GM10266 (cell line): ENCODE measurements around the gene MED12.

Experiments
- DNase-seq: peaks from one replicate; pipeline ENCODE4 v3.0.0; 2012; ENCODE audit errors: extremely low spot score
- CTCF ChIP-seq: IDR thresholded peaks from 2 replicates; pipeline ENCODE4 v1.5.1; 2012; ENCODE audit warnings: mild to moderate bottlenecking, low read depth; ENCODE audit not compliant: control insufficient read depth, insufficient read depth; ENCODE audit errors: missing control alignments

MED12 gene

DNA sequence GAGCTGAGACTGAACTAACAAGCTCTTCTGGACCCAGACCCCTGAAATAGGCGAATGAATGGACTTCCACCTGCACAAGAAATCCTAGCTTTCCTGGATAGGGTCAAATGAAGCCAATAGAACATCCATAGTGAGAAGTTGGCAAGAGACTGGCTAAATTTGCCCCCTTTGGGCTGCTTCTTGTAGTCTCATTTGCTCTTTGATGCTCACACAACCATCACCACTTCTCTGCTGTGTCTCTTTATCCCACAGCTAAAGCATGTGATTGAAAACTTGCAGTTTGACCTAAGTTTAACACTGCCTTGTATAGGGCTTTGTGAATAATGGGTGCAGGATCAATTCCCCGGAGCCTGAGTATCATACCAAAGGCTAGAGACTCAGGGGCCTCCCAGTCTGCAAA lies 64.5 kb downstream of the MED12 start:
- DNase-seq, result no peak

GRCh38 chrX:71183341-71183740 lies 64.9 kb downstream of the MED12 start:
- DNase-seq, result no peak
- no peak for TF ChIP-seq CTCF

More for the DNA sequence above, 64.5 kb downstream of the MED12 start:
- TF ChIP-seq CTCF, result no peak

DNA sequence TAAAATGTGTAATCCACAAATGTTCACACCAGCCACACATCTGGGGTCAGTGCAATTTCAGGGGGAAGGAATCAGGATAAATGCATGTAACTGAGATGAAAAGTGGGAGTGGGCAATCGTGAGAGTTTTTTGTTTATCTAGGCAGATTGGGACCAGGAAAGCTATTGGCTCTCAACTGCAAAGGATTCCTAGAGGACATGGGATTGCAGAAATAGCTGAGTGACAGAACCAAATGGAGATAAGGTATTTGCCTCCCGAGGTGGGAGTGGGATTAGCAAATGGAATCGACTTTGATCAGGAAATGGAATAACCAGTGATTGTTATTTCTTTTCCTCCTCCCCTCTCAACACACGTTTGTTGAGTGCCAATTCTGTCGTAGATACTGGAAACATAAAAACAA lies 65.7 kb downstream of the MED12 start:
- no peak for DNase-seq
- TF ChIP-seq CTCF, result no peak

DNA sequence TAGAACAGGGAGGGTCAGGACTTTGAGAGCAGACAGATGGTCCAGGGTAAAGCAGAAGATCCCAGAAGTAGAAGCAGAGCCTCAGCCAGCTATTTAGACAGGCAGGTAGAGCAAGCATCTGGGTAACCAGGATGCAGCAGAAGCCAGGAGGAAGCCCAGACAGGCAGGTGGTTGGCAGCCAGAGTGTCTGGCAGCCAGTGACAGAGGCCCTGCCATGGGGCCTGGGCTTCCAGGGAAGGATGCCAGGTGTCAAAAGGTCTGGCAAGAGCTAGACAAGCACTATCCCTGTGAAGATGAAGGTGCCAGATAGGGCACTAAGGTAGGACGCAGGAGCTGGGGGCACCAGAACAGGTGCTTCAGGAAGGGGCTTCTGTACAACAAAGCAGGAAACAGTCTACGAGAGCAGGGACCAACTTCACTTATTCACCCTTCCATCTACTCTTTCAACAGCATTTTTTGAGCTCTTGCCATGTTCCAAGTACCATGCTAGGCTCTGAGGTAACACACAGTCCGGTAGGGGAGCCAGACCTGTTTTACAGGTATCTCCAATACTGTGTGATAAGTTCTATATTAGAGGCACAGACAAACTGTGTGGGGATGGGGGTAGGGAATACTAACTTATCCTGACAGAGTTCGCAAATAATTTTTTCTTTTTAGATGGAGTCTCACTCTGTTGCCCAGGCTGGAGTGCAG lies 66.6 kb downstream of the MED12 start:
- no peak for TF ChIP-seq CTCF
- DNase-seq, result no peak

DNA sequence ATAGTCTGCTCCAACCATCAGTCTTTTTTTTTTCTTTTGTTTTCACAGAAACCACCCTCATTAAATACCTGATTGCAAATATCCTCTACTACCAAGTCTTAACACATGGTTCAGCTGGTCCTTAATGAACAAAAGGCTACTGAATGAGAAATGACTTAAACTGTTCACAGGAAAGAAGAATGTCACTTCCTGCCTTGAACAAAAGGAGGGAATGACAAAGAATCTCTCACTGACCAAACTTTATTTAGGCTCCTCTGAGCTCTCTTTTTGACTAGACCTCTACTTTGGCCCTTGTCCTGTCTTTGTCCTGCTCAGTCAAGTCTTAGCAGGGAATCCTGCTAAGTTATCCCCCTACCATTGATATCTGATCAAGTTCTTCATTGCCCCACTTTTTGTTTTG lies 72.9 kb downstream of the MED12 start:
- DNase-seq, result no peak
- no peak for TF ChIP-seq CTCF
